Measurements from ENCODE around the gene GIPC1. TPM values are rescaled to one million over a fixed set of nuclear protein-coding genes. Genes with fewer than 3 reads are reported as not detected.
A peak's percentile ranks its signal among the peaks of the same experiment; 100 is the strongest.

GIPC1 gene
- total and polyA plus RNA-seq, 12 donors, result 26.6 to 107 (median 64.3) TPM

GRCh38 chr19:14473073-14473977, 22.6 kb downstream of the GIPC1 start:
- intact Hi-C loops (cut with DNase I), result loop anchor here in 1 of 2 donors (5.0 kb wide), 1 partner anchor 41 kb away; the partner anchor contains the start of gene PKN1
- H3K27me3 ChIP-seq, result no peaks in the 10 kb centered on the region
- H3K36me3 ChIP-seq (replicated peaks in 1 of 2), result peaks cover 0 to 37% of the 10 kb centered on the region in 2 donors
- H3K9me3 ChIP-seq (replicated peaks in 1 of 3), result no peaks in the 10 kb centered on the region
- H3K27ac ChIP-seq, result no peak overlapping the region
- H3K4me1 ChIP-seq (replicated peaks in 1 of 2), result peaks cover 0 to 20% of the 10 kb centered on the region in 2 donors
- DNase-seq, result no peak
- 15 to 46% (median 24%) methylated on average over 14 to 94 of the region's 97 CpGs for WGBS, 4 donors
- no peak overlapping the region for H3K4me3 ChIP-seq
- TF ChIP-seq, protein P1, sequence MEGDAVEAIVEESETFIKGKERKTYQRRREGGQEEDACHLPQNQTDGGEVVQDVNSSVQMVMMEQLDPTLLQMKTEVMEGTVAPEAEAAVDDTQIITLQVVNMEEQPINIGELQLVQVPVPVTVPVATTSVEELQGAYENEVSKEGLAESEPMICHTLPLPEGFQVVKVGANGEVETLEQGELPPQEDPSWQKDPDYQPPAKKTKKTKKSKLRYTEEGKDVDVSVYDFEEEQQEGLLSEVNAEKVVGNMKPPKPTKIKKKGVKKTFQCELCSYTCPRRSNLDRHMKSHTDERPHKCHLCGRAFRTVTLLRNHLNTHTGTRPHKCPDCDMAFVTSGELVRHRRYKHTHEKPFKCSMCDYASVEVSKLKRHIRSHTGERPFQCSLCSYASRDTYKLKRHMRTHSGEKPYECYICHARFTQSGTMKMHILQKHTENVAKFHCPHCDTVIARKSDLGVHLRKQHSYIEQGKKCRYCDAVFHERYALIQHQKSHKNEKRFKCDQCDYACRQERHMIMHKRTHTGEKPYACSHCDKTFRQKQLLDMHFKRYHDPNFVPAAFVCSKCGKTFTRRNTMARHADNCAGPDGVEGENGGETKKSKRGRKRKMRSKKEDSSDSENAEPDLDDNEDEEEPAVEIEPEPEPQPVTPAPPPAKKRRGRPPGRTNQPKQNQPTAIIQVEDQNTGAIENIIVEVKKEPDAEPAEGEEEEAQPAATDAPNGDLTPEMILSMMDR (IDR thresholded peaks at IDR 0.05), result no peak
- no peak for TF ChIP-seq POLR2A (IDR thresholded peaks at IDR 0.05)

DNA sequence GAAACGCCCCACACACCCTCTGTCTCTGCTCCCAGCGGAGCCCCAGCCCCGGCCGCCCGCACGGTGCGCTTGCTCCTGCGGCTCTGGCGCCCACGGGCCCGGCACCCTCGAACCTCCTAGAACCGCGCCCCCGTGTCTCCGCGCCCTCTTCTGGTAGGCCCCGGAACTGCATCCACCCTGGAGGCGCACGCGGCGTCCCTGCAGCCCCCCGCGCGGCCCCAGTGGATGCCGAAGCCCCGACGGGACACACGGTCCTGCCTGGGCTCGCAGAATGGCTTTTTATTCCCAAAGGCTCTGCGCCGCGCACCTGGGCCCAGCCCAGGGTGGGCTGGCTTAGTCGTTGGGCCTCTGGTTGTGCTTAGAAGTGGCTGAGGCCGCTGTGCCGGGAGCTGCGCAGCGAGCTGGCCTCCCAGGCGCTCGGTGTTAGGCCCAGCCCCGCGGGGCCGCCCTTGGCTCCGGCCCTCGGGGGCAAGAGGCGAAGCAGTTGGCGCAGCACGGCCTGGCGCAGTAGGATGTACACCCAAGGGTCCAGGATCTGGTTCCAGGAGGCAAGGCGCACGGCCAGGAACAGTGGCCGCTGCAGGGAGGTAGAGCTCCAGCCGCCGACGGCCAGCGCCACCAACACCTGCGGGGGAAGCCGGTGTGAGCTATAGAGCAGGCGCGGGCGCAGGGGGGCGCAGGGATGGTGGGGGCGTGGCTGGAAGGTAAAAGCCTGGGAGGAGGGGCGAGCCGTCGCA, 23.6 kb downstream of the GIPC1 start:
- Histone ChIP-seq H3K4me1 (replicated peaks in 1 of 2) (peaks cover 0 to 20% of the 10 kb centered on the region in 2 donors), H3K27ac (no peak overlapping the region), H3K27me3 (no peaks in the 10 kb centered on the region), H3K4me3 (peak overlapping the region in 1 of 4 donors; percentile 8), H3K9me3 (replicated peaks in 1 of 3) (no peaks in the 10 kb centered on the region), H3K36me3 (replicated peaks in 1 of 2) (peaks cover 0 to 40% of the 10 kb centered on the region in 2 donors)
- 2 to 6% (median 4%) methylated on average over 19 to 66 of the region's 66 CpGs for WGBS, 4 donors
- DNase-seq, result peak in 6 of 7 donors; percentile 65 to 73 (median 69)
- intact Hi-C loops (cut with DNase I), result loop anchor here in 1 of 2 donors (5.0 kb wide), 1 partner anchor 40 kb away; the partner anchor contains the start of gene PKN1
- TF ChIP-seq POLR2A (IDR thresholded peaks at IDR 0.05), result no peak
- TF ChIP-seq, protein P1 (IDR thresholded peaks at IDR 0.05), result peak; percentile 78 to 95 (median 91)

- intact Hi-C loops (cut with DNase I), result loop anchor here in 1 of 2 donors (5.0 kb wide), 1 partner anchor 39 kb away; the partner anchor contains the start of gene PKN1
- WGBS, 4 donors, result 61 to 74% (median 68%) methylated on average over 10 to 46 of the region's 46 CpGs
- no peak for TF ChIP-seq POLR2A (IDR thresholded peaks at IDR 0.05)
- TF ChIP-seq, protein P1 (IDR thresholded peaks at IDR 0.05), result no peak
- Histone ChIP-seq H3K4me1 (replicated peaks in 1 of 2) (peaks cover 0 to 20% of the 10 kb centered on the region in 2 donors), H3K27me3 (no peaks in the 10 kb centered on the region), H3K4me3 (peak overlapping the region in 1 of 4 donors; percentile 8), H3K9me3 (replicated peaks in 1 of 3) (no peaks in the 10 kb centered on the region), H3K27ac (no peak overlapping the region), H3K36me3 (replicated peaks in 1 of 2) (peaks cover 0 to 46% of the 10 kb centered on the region in 2 donors)
- DNase-seq, result no peak
These were observed 24.3 kb downstream of the GIPC1 start for GRCh38 chr19:14471436-14472187.

All from adrenal gland (tissue), 12 donors.